ENCODE measurements around the gene NEAT1. TPM values are rescaled to one million over a fixed set of nuclear protein-coding genes. Genes with fewer than 3 reads are reported as not detected.

The NEAT1 gene
- total and polyA plus RNA-seq, 2 experiments from 2014 or later: 5.3 to 7.2 TPM

GRCh38 chr11:65424205-65425104 lies 1.9 kb downstream of the NEAT1 start:
- TF ChIP-seq ETS1 (IDR thresholded peaks at IDR 0.05): no peak
- Mint-ChIP-seq H3K4me3 (peak overlapping the region; percentile 73), H3K27ac (no peak overlapping the region; the same call in 1 of the 2 replicates), H3K36me3 (ENCODE audit: low read depth) (no peaks in the 10 kb centered on the region), H3K27me3 (ENCODE audit: insufficient read depth, low read depth, poor library complexity) (peaks cover 21% of the 10 kb centered on the region), H3K9me3 (no peaks in the 10 kb centered on the region; the same call in 2 of the 3 replicates), H3K4me1 (peaks cover 81% of the 10 kb centered on the region)
- DNase-seq (ENCODE audit: low spot score) (peak; percentile 18), ATAC-seq (no peak)
- Histone ChIP-seq H3K27me3 (ENCODE audit: insufficient read depth) (no peaks in the 10 kb centered on the region), H3K4me3 (peak overlapping the region; percentile 37), H3F3A (replicated peaks; ENCODE audit: low read depth) (peaks cover 26% of the 10 kb centered on the region), H3K27ac (ENCODE audit: low read depth) (no peak overlapping the region), H4K20me1 (replicated peaks; ENCODE audit: insufficient read depth) (no peaks in the 10 kb centered on the region), H3K9me2 (ENCODE audit: insufficient read depth) (no peaks in the 10 kb centered on the region), H2AFZ (no peak overlapping the region), H3K79me2 (replicated peaks; ENCODE audit: insufficient read depth) (peaks cover 35% of the 10 kb centered on the region), H3K4me2 (peak overlapping the region; percentile 98), H3K36me3 (ENCODE audit: insufficient read depth) (no peaks in the 10 kb centered on the region), H3K4me1 (ENCODE audit: insufficient read depth) (peaks cover 81% of the 10 kb centered on the region)

DNA sequence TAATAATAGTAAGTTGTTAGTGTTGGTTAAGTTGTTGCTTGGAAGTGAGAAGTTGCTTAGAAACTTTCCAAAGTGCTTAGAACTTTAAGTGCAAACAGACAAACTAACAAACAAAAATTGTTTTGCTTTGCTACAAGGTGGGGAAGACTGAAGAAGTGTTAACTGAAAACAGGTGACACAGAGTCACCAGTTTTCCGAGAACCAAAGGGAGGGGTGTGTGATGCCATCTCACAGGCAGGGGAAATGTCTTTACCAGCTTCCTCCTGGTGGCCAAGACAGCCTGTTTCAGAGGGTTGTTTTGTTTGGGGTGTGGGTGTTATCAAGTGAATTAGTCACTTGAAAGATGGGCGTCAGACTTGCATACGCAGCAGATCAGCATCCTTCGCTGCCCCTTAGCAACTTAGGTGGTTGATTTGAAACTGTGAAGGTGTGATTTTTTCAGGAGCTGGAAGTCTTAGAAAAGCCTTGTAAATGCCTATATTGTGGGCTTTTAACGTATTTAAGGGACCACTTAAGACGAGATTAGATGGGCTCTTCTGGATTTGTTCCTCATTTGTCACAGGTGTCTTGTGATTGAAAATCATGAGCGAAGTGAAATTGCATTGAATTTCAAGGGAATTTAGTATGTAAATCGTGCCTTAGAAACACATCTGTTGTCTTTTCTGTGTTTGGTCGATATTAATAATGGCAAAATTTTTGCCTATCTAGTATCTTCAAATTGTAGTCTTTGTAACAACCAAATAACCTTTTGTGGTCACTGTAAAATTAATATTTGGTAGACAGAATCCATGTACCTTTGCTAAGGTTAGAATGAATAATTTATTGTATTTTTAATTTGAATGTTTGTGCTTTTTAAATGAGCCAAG lies 2.7 kb downstream of the NEAT1 start:
- Histone ChIP-seq H3K4me1 (ENCODE audit: insufficient read depth) (peaks cover 81% of the 10 kb centered on the region), H3K36me3 (ENCODE audit: insufficient read depth) (no peaks in the 10 kb centered on the region), H3K27me3 (ENCODE audit: insufficient read depth) (no peaks in the 10 kb centered on the region), H3F3A (replicated peaks; ENCODE audit: low read depth) (peaks cover 19% of the 10 kb centered on the region), H2AFZ (no peak overlapping the region), H3K27ac (ENCODE audit: low read depth) (no peak overlapping the region), H3K79me2 (replicated peaks; ENCODE audit: insufficient read depth) (peaks cover 33% of the 10 kb centered on the region), H3K4me2 (peak overlapping the region; percentile 98), H3K4me3 (peak overlapping the region; percentile 37; the same call in 1 of the 2 replicates), H3K9me2 (ENCODE audit: insufficient read depth) (no peaks in the 10 kb centered on the region), H4K20me1 (replicated peaks; ENCODE audit: insufficient read depth) (no peaks in the 10 kb centered on the region)
- no peak overlapping the region for H3K27ac Mint-ChIP-seq
- H3K36me3 Mint-ChIP-seq (ENCODE audit: low read depth): no peaks in the 10 kb centered on the region
- no peak for ATAC-seq
- H3K4me1 Mint-ChIP-seq: peaks cover 83% of the 10 kb centered on the region
- H3K4me3 Mint-ChIP-seq: peak overlapping the region; percentile 73
- peaks cover 18% of the 10 kb centered on the region for H3K27me3 Mint-ChIP-seq (ENCODE audit: insufficient read depth, low read depth, poor library complexity)
- DNase-seq (ENCODE audit: low spot score): peak; percentile 58
- H3K9me3 Mint-ChIP-seq: no peaks in the 10 kb centered on the region; the same call in 2 of the 3 replicates
- TF ChIP-seq ZNF331 (CRISPR knock-in tag; IDR thresholded peaks at IDR 0.05; ENCODE audit: low read depth) (no peak), NANOG (IDR thresholded peaks at IDR 0.05; ENCODE audit: borderline replicate concordance) (no peak), ZNF462 (CRISPR knock-in tag; IDR thresholded peaks at IDR 0.05) (no peak), POLR2AphosphoS5 (IDR thresholded peaks at IDR 0.05; ENCODE audit: low read depth) (no peak), EZH2phosphoT487 (IDR thresholded peaks at IDR 0.05; ENCODE audit: unreplicated experiment) (no peak), JUNB (IDR thresholded peaks at IDR 0.05; ENCODE audit: unreplicated experiment) (no peak)
- TF ChIP-seq, protein P1, sequence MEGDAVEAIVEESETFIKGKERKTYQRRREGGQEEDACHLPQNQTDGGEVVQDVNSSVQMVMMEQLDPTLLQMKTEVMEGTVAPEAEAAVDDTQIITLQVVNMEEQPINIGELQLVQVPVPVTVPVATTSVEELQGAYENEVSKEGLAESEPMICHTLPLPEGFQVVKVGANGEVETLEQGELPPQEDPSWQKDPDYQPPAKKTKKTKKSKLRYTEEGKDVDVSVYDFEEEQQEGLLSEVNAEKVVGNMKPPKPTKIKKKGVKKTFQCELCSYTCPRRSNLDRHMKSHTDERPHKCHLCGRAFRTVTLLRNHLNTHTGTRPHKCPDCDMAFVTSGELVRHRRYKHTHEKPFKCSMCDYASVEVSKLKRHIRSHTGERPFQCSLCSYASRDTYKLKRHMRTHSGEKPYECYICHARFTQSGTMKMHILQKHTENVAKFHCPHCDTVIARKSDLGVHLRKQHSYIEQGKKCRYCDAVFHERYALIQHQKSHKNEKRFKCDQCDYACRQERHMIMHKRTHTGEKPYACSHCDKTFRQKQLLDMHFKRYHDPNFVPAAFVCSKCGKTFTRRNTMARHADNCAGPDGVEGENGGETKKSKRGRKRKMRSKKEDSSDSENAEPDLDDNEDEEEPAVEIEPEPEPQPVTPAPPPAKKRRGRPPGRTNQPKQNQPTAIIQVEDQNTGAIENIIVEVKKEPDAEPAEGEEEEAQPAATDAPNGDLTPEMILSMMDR (conservative IDR thresholded peaks at IDR 0.05; ENCODE audit: low read depth in 2 of 2): 0 out of 4 replicates have a peak, but pooled peaks of 1 of the 2 experiments have one; percentile 13

Measured in GM23338 (cell line).